ENCODE measurements around the gene SFXN5. TPM values are rescaled to one million over a fixed set of nuclear protein-coding genes. Genes with fewer than 3 reads are reported as not detected.

SFXN5 gene
- total and polyA plus RNA-seq, 2 of the 8 experiments (the other 6 are each of a cell fraction or from before 2014, with no cell fraction given) = 29.3 to 33.1 TPM

DNA sequence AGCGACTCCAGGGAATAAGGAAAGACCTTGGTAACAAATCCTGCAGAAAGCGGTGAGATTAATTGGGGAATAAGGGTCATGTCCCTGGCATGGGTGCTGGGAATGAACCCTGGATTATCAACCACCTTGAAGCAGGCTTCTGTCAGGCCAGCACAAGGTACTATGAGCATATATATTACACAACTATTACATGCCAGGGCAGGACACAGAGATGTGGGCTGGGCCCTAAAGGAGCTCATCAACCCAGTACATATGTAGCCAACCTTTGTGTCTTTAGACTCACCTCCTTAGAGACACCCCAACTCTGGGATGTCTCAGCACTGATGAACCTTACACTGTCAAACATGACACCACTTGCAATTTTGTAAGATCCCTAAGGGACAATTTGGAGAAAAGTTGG lies 3.4 kb downstream of the SFXN5 start (continued):
- TF ChIP-seq, protein P1, sequence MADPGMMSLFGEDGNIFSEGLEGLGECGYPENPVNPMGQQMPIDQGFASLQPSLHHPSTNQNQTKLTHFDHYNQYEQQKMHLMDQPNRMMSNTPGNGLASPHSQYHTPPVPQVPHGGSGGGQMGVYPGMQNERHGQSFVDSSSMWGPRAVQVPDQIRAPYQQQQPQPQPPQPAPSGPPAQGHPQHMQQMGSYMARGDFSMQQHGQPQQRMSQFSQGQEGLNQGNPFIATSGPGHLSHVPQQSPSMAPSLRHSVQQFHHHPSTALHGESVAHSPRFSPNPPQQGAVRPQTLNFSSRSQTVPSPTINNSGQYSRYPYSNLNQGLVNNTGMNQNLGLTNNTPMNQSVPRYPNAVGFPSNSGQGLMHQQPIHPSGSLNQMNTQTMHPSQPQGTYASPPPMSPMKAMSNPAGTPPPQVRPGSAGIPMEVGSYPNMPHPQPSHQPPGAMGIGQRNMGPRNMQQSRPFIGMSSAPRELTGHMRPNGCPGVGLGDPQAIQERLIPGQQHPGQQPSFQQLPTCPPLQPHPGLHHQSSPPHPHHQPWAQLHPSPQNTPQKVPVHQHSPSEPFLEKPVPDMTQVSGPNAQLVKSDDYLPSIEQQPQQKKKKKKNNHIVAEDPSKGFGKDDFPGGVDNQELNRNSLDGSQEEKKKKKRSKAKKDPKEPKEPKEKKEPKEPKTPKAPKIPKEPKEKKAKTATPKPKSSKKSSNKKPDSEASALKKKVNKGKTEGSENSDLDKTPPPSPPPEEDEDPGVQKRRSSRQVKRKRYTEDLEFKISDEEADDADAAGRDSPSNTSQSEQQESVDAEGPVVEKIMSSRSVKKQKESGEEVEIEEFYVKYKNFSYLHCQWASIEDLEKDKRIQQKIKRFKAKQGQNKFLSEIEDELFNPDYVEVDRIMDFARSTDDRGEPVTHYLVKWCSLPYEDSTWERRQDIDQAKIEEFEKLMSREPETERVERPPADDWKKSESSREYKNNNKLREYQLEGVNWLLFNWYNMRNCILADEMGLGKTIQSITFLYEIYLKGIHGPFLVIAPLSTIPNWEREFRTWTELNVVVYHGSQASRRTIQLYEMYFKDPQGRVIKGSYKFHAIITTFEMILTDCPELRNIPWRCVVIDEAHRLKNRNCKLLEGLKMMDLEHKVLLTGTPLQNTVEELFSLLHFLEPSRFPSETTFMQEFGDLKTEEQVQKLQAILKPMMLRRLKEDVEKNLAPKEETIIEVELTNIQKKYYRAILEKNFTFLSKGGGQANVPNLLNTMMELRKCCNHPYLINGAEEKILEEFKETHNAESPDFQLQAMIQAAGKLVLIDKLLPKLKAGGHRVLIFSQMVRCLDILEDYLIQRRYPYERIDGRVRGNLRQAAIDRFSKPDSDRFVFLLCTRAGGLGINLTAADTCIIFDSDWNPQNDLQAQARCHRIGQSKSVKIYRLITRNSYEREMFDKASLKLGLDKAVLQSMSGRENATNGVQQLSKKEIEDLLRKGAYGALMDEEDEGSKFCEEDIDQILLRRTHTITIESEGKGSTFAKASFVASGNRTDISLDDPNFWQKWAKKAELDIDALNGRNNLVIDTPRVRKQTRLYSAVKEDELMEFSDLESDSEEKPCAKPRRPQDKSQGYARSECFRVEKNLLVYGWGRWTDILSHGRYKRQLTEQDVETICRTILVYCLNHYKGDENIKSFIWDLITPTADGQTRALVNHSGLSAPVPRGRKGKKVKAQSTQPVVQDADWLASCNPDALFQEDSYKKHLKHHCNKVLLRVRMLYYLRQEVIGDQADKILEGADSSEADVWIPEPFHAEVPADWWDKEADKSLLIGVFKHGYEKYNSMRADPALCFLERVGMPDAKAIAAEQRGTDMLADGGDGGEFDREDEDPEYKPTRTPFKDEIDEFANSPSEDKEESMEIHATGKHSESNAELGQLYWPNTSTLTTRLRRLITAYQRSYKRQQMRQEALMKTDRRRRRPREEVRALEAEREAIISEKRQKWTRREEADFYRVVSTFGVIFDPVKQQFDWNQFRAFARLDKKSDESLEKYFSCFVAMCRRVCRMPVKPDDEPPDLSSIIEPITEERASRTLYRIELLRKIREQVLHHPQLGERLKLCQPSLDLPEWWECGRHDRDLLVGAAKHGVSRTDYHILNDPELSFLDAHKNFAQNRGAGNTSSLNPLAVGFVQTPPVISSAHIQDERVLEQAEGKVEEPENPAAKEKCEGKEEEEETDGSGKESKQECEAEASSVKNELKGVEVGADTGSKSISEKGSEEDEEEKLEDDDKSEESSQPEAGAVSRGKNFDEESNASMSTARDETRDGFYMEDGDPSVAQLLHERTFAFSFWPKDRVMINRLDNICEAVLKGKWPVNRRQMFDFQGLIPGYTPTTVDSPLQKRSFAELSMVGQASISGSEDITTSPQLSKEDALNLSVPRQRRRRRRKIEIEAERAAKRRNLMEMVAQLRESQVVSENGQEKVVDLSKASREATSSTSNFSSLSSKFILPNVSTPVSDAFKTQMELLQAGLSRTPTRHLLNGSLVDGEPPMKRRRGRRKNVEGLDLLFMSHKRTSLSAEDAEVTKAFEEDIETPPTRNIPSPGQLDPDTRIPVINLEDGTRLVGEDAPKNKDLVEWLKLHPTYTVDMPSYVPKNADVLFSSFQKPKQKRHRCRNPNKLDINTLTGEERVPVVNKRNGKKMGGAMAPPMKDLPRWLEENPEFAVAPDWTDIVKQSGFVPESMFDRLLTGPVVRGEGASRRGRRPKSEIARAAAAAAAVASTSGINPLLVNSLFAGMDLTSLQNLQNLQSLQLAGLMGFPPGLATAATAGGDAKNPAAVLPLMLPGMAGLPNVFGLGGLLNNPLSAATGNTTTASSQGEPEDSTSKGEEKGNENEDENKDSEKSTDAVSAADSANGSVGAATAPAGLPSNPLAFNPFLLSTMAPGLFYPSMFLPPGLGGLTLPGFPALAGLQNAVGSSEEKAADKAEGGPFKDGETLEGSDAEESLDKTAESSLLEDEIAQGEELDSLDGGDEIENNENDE (IDR thresholded peaks at IDR 0.05; ENCODE audit: insufficient replicate concordance, low read length) = no peak
- no peak for TF ChIP-seq POU5F1 (IDR thresholded peaks at IDR 0.05; ENCODE audit: low read depth, low read length)
- TF ChIP-seq CBX8 (IDR thresholded peaks at IDR 0.05; ENCODE audit: borderline replicate concordance, low read depth, low read length) = no peak
- no peak for TF ChIP-seq CHD2 (IDR thresholded peaks at IDR 0.05; ENCODE audit: low read length)
